Fibroblast of the aortic adventitia (primary cell): Measurements from ENCODE around the gene RFC3. TPM values are rescaled to one million over a fixed set of nuclear protein-coding genes. Genes with fewer than 3 reads are reported as not detected.

ENCODE experiments used
- DNase-seq: peaks from one replicate; pipeline ENCODE4 v3.0.0-alpha.2; 2010; ENCODE audit warnings: low read depth
- H3K4me3 ChIP-seq: 2 replicates; pipeline ENCODE4 v1.5.1; 2011; ENCODE audit warnings: low read depth, mild to moderate bottlenecking, control low read depth, low read length, moderate library complexity
- total RNA-seq: library from RNA; depleted of rRNA; stranded (reverse); fragments of >200 nt; gene quantifications from 2 replicates; pipeline ENCODE4 v1.2.3, GENCODE V29; 2012; ENCODE audit warnings: low replicate concordance
- TF ChIP-seq, protein P1 (sequence below): IDR thresholded peaks from 2 replicates; pipeline ENCODE4 v1.5.1; 2011; ENCODE audit warnings: mild to moderate bottlenecking, low read length, control low read depth, inconsistent platforms; ENCODE audit not compliant: insufficient read depth

The RFC3 gene
- total RNA-seq, 1 donor = 38.9 TPM

DNA sequence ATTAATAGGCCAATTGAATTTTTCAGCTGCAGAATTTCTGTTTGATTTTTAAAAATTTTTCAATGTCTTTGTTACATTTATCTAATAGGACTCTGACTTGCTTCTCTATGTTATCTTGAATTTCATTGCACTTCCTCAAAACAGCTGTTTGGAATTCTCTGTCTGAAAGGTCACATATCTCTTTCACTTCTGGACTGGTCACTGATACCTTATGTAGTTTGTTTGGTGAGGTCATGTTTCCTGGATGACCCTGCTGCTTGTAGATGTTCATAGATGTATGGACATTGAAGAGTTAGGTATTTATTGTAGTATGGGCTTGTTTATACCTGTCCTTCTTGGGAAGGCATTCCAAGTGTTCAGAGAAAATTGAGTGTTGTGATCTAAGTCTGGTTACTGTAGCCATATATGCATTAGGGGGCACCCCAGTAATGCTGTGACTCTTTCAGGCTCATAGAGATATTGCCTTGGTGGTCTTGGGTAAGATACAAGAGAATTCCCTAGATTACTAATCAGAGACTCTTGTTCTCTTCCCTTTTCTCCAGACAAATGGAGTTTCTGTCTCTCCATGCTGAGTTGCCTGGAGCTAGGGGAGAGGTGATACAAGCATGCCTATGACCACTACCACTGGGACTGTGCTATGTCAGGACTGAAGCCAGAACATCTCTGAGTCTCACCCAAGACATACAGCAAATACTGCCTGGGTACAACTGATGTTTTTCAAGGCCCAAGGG, 27.8 kb downstream of the RFC3 start:
- no peak overlapping the region for H3K4me3 ChIP-seq
- TF ChIP-seq, protein P1, sequence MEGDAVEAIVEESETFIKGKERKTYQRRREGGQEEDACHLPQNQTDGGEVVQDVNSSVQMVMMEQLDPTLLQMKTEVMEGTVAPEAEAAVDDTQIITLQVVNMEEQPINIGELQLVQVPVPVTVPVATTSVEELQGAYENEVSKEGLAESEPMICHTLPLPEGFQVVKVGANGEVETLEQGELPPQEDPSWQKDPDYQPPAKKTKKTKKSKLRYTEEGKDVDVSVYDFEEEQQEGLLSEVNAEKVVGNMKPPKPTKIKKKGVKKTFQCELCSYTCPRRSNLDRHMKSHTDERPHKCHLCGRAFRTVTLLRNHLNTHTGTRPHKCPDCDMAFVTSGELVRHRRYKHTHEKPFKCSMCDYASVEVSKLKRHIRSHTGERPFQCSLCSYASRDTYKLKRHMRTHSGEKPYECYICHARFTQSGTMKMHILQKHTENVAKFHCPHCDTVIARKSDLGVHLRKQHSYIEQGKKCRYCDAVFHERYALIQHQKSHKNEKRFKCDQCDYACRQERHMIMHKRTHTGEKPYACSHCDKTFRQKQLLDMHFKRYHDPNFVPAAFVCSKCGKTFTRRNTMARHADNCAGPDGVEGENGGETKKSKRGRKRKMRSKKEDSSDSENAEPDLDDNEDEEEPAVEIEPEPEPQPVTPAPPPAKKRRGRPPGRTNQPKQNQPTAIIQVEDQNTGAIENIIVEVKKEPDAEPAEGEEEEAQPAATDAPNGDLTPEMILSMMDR = no peak
- DNase-seq = no peak

DNA sequence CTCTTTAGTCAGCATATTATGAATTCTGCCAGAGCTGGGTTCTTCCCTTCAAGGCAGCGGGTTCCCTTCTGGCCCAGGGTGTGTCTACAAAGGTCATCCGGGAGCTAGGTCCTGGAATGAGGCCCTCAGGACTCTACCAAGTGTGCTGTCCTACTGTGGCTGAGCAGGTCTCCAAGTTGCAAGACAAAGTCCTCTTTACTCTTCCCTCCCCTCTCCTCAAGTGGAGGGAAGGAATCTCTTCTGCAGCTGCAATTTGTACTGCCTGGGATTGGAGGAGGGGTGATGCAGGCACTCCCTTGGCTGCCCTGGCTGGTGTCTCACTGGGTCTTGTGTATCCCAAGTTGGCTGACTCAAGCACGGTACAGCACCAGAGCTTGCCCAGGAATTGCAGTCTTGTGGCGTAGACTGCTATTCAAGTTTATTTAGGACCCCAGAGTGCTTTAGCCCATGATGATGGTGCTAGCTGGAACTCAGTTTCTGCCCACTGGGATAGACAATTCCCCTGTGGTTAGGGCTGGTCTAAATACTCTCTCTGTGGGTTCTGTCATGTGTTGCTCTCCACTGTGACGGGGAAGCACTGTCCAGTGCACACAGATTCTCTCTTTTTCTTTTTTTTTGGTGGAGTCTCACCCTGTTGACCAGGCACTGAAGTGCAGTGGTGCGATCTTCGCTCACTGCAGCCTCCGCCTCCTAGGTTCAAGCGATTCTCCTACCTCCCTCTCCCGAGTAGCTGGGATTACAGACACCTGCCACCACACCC, 28.5 kb downstream of the RFC3 start:
- TF ChIP-seq, protein P1 = no peak
- no peak for DNase-seq
- no peak overlapping the region for H3K4me3 ChIP-seq

DNA sequence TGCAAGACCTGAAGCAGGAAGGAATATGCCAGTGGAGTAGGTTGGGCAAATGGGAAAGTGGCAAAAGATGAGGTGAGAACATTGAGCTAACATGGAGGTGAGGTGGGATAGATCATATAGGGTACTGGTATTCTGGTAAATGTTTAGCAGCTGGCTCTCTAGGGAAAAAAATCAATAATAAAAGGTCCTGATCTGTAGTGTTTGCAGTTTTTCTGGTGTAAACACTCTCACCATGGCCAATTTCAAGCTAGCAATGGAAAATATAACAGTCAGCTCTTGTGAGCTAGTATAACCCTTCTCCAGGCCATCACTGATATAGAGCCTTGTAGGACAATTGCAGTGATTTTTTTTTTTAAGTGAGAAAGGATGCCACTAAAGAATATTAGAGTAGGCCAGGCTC, 31.3 kb downstream of the RFC3 start:
- TF ChIP-seq, protein P1 = no peak
- H3K4me3 ChIP-seq = no peak overlapping the region
- no peak for DNase-seq

DNA sequence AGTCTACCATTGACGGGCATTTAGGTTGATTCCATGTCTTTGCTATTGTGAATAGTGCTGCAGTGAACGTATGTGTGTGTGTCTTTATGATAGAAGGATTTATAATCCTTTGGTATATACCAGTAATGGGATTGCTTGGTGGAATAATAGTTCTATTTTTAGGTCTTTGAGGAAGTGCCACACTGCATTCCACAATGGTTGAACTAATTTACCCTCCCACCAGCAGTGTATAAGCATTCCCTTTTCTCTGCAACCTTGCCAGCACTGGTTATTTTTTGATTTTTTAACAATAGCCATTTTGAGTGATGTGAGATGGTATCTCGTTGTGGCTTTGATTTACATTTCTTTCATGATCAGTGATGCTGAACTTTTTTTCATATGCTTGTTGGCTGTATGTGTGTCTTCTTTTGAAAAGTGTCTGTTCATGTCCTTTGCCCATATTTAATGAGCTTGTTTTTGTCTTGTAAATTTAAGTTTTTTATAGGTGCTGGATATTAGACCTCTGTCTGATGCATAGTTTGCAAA, 37.5 kb downstream of the RFC3 start:
- no peak for DNase-seq
- TF ChIP-seq, protein P1 = no peak
- no peak overlapping the region for H3K4me3 ChIP-seq

DNA sequence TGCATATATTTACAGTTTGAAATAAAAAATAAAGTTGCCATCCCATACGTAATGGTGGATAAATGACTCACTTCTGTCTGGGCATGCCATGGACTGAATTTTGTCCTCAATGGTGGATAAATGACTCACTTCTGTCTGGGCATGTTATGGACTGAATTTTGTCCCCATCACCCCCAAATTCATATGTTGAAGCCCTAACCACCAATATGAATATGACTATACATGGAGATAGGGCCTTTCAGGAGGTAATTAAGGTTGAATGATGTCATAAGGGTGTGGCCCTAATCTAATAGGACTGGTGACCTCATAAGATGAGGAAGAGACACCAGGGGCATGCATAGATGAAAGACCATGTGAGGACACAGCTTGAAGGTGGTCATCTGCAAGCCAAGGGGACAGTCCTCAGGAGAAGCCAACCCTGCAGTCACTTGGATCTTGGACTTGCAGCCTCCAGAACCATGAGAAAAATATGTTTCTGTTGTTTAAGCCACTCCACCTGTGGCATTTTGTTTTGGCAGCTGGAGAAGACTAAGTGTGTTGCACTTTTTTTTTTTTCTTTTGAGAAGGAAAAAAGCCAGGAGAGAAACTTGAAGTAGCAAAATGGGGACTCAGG, 41.8 kb downstream of the RFC3 start:
- no peak for DNase-seq
- TF ChIP-seq, protein P1 = no peak
- H3K4me3 ChIP-seq = no peak overlapping the region

DNA sequence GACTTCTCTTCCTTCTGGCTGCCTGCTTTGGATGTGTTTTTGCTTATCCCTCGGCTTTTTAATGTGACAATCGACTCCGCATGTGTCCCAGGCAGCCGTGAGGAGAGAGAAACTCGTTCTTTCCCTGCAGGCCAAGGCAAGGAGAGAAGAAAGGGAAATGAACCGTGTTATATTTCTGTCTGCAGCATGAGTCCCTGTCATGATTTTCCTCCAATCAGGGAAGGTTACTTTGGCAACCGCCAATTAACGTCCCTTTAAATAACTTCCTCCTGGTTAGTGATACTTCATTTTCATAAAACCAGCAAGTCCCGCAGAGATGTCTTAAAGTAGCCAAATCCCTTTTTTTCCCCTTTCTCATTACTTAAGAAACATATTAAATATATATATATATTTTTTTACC, 42.6 kb downstream of the RFC3 start:
- no peak overlapping the region for H3K4me3 ChIP-seq
- no peak for DNase-seq
- TF ChIP-seq, protein P1 = no peak
